ENCODE results near the gene UBXN2A. TPM values are rescaled to one million over a fixed set of nuclear protein-coding genes. Genes with fewer than 3 reads are reported as not detected.
A peak's percentile ranks its signal among the peaks of the same experiment; 100 is the strongest.

UBXN2A gene
- total and polyA plus RNA-seq, 10 donors, result 4.3 to 12.4 (median 8.5) TPM

DNA sequence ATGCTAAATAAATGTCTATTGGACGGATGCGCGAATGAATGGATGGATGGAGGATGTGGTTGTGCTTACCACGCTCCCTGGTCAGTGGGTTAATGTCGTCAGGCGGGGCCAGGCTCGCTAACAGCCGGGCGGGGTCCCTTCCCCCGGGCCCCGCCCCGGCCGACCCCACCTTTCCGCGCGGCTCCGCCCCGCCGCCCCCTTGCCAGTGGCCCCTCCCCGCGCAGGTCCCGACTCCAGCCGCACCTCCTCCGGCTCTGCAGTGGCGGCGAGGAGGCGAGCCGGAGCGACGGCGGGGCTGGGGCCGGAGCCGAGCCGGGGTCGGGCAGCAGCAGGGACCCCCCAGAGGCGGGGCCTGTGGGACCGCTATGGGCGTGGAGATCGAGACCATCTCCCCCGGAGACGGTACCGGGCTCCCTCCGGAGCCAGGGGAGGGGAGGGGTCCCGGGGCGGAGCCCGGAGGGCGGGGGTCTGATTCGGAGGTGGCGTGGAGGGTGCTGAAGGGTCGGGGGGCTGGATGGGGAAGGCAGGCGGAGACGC, 109.3 kb downstream of the UBXN2A start, which contains the start of gene FKBP1B:
Gene FKBP1B, plus strand, starts transcription at position 257 of the 537 bp plus-strand sequence. Its CDS starts 109 bp downstream, at position 366.
- TF ChIP-seq CTCF (IDR thresholded peaks at IDR 0.05 in 8 of 11, conservative IDR thresholded peaks at IDR 0.05 in 3 of 11), result no peak
- no peak for TF ChIP-seq POLR2A (IDR thresholded peaks at IDR 0.05)
- peak in 2 of 3 donors; percentile 23 to 66 for TF ChIP-seq POLR2AphosphoS5 (IDR thresholded peaks at IDR 0.05)
- Histone ChIP-seq H3K27me3 (replicated peaks in 1 of 7) (peaks cover 0 to 27% (median 0%) of the 10 kb centered on the region in 7 donors), H3K36me3 (no peaks in the 10 kb centered on the region), H3K27ac (peak within 1 kb of the TSS in 6 of 8 donors; percentile 20 to 61 (median 50)), H3K9me3 (no peaks in the 10 kb centered on the region), H3K4me1 (peaks cover 18 to 51% (median 37%) of the 10 kb centered on the region in 6 donors), H3K4me3 (peak within 1 kb of the TSS; percentile 52 to 89 (median 62))
- intact Hi-C loops (cut with DNase I; ENCODE audit: low total_unique reads), result no loop called here
- DNase-seq, result peak; percentile 86
- 0 to 1% (median 1%) methylated on average over 28 to 52 of the region's 52 CpGs for WGBS, 5 donors

DNA sequence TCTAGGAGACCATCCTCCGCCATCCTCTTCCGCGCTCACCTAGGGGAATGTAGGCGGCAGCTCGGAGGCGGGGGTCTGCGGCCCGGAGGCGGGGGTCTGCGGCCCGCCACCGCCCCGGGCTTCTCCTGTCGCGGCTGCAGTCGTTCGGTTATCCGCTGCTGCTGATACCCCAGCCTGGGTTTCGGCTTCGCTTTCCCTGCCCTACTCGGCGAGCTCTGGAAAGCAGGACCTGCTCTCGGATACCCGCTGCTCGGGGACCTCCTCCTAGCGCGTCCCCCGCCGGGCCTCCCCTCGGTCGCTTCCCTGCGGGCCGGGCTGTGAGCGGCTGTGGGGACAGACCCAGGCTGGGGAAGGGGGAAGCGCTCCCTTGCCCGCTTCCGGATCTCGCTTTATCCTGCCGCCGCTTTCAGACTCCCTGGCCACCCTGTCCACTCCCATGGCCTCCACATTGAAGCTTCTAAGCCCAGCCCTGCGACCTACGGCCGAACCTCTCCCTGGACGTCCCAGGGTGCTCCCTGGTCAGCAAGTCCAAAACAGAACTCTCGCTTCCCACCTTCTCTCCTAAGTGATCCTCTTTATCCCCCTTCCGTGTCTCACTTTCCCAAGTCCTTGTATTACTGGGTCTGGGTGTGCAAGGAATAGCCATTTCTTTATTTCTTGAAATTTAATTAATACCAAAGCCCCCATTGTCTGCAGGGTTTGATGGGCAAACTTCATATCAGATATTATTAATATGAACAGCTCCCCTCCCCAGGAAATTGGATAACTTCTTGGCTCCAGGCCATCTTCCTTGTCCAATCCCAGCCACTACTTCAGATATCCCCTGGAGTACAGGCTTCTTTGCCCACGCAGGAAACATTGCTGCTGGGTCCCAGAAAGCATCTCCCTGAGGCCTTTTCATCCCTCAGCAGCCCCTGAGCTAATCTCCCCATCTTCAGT, 110.0 kb downstream of the UBXN2A start:
- peak; percentile 84 for DNase-seq
- Histone ChIP-seq H3K27me3 (replicated peaks in 1 of 7) (peaks cover 0 to 27% (median 0%) of the 10 kb centered on the region in 7 donors), H3K36me3 (no peaks in the 10 kb centered on the region), H3K4me1 (peaks cover 18 to 47% (median 37%) of the 10 kb centered on the region in 6 donors), H3K4me3 (peak overlapping the region; percentile 52 to 89 (median 62)), H3K9me3 (no peaks in the 10 kb centered on the region), H3K27ac (peak overlapping the region in 6 of 8 donors; percentile 20 to 61 (median 50))
- TF ChIP-seq POLR2A (IDR thresholded peaks at IDR 0.05) (no peak), CTCF (IDR thresholded peaks at IDR 0.05 in 8 of 11, conservative IDR thresholded peaks at IDR 0.05 in 3 of 11) (no peak), POLR2AphosphoS5 (IDR thresholded peaks at IDR 0.05) (peak in 1 of 3 donors; percentile 17)
- intact Hi-C loops (cut with DNase I; ENCODE audit: low total_unique reads), result no loop called here
- 10 to 15% (median 11%) methylated on average over 24 to 47 of the region's 47 CpGs for WGBS, 5 donors

- 69 to 86% (median 79%) methylated on average over 8 of the region's 8 CpGs for WGBS, 5 donors
- TF ChIP-seq CTCF (IDR thresholded peaks at IDR 0.05 in 8 of 11, conservative IDR thresholded peaks at IDR 0.05 in 3 of 11) (no peak), POLR2A (IDR thresholded peaks at IDR 0.05) (no peak), POLR2AphosphoS5 (IDR thresholded peaks at IDR 0.05) (no peak)
- Histone ChIP-seq H3K27me3 (replicated peaks in 1 of 7) (peaks cover 0 to 27% (median 0%) of the 10 kb centered on the region in 7 donors), H3K4me3 (no peak overlapping the region), H3K4me1 (peaks cover 10 to 34% (median 25%) of the 10 kb centered on the region in 6 donors), H3K9me3 (peaks cover 0 to 4% (median 0%) of the 10 kb centered on the region in 8 donors), H3K36me3 (no peaks in the 10 kb centered on the region), H3K27ac (no peak overlapping the region)
- DNase-seq, result no peak
- intact Hi-C loops (cut with DNase I; ENCODE audit: low total_unique reads), result no loop called here
Observed at GRCh38 chr2:24051833-24052232, 111.6 kb downstream of the UBXN2A start.
